DOHH2 (cell line): ENCODE results near the gene TUT4.

Experiments
- H3F3A ChIP-seq: fragments of 200-600 bp; sonication (generic), shearing (Covaris generic); 2 replicates; pipeline ENCODE4 v1.6.0; 2016; ENCODE audit warnings: antibody characterized with exemption, mild to moderate bottlenecking; ENCODE audit not compliant: control insufficient read depth, insufficient read depth
- H3K27ac ChIP-seq: fragments of 200-600 bp; sonication (generic); 2 replicates; pipeline ENCODE4 v1.5.1; 2014; ENCODE audit warnings: low read depth, mild to moderate bottlenecking, low read length, moderate library complexity
- H3K27me3 ChIP-seq: fragments of 200-600 bp; sonication (generic); 2 replicates; pipeline ENCODE4 v1.6.1; 2014; ENCODE audit warnings: mild to moderate bottlenecking, low read length, mixed read lengths; ENCODE audit not compliant: control insufficient read depth
- H3K36me3 ChIP-seq: fragments of 200-600 bp; sonication (generic); 2 replicates; pipeline ENCODE4 v1.6.1; 2014; ENCODE audit warnings: mild to moderate bottlenecking, low read length, moderate library complexity, mixed read lengths; ENCODE audit not compliant: control insufficient read depth
- H3K4me1 ChIP-seq: fragments of 200-600 bp; sonication (generic); 2 replicates; pipeline ENCODE4 v1.6.1; 2014; ENCODE audit warnings: mild to moderate bottlenecking, low read length, mixed read lengths; ENCODE audit not compliant: control insufficient read depth
- H3K4me2 ChIP-seq: fragments of 200-600 bp; sonication (generic); 2 replicates; pipeline ENCODE4 v1.6.0; 2014; ENCODE audit warnings: mild to moderate bottlenecking, low read length, moderate library complexity
- H3K4me3 ChIP-seq: fragments of 200-600 bp; sonication (generic); 2 replicates; pipeline ENCODE4 v1.5.1; 2014; ENCODE audit warnings: mild to moderate bottlenecking, low read length, mixed read lengths
- H3K79me2 ChIP-seq: fragments of 200-600 bp; sonication (generic); 2 replicates; pipeline ENCODE4 v1.6.1; 2014; ENCODE audit warnings: mild to moderate bottlenecking, low read length, mixed read lengths; ENCODE audit not compliant: control insufficient read depth
- H3K9me2 ChIP-seq: fragments of 200-600 bp; sonication (generic); replicated peaks from 2 replicates; pipeline ENCODE4 v1.6.1; 2014; ENCODE audit warnings: mild to moderate bottlenecking, low read length, mixed read lengths; ENCODE audit not compliant: control insufficient read depth
- H3K9me3 ChIP-seq: fragments of 200-600 bp; sonication (generic); 2 replicates; pipeline ENCODE4 v1.6.1; 2014; ENCODE audit warnings: antibody characterized with exemption, low read length, mixed read lengths; ENCODE audit not compliant: control insufficient read depth, insufficient read depth
- H4K20me1 ChIP-seq: fragments of 200-600 bp; sonication (generic); 2 replicates; pipeline ENCODE4 v1.6.0; 2014; ENCODE audit warnings: low read depth, mild to moderate bottlenecking, antibody characterized with exemption, low read length, moderate library complexity; ENCODE audit not compliant: control insufficient read depth, insufficient read depth
- EZH2phosphoT487 ChIP-seq: fragments of 200-600 bp; sonication (generic); IDR thresholded peaks from 2 replicates; pipeline ENCODE4 v1.6.1; 2017; ENCODE audit warnings: borderline replicate concordance, mild to moderate bottlenecking, antibody characterized with exemption, low read length, moderate library complexity, mixed read lengths
- TF ChIP-seq, protein P1 (sequence below): fragments of 200-600 bp; sonication (generic); IDR thresholded peaks from one replicate; pipeline ENCODE4 v1.5.1; 2014; ENCODE audit warnings: antibody characterized with exemption, mild to moderate bottlenecking, low read depth, low read length; ENCODE audit not compliant: poor library complexity, severe bottlenecking

Gene TUT4

GRCh38 chr1:52427152-52427551, 125.7 kb downstream of the TUT4 start:
- no peaks in the 10 kb centered on the region for H3K9me3 ChIP-seq
- TF ChIP-seq, protein P1, sequence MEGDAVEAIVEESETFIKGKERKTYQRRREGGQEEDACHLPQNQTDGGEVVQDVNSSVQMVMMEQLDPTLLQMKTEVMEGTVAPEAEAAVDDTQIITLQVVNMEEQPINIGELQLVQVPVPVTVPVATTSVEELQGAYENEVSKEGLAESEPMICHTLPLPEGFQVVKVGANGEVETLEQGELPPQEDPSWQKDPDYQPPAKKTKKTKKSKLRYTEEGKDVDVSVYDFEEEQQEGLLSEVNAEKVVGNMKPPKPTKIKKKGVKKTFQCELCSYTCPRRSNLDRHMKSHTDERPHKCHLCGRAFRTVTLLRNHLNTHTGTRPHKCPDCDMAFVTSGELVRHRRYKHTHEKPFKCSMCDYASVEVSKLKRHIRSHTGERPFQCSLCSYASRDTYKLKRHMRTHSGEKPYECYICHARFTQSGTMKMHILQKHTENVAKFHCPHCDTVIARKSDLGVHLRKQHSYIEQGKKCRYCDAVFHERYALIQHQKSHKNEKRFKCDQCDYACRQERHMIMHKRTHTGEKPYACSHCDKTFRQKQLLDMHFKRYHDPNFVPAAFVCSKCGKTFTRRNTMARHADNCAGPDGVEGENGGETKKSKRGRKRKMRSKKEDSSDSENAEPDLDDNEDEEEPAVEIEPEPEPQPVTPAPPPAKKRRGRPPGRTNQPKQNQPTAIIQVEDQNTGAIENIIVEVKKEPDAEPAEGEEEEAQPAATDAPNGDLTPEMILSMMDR, result no peak
- no peak for TF ChIP-seq EZH2phosphoT487

DNA sequence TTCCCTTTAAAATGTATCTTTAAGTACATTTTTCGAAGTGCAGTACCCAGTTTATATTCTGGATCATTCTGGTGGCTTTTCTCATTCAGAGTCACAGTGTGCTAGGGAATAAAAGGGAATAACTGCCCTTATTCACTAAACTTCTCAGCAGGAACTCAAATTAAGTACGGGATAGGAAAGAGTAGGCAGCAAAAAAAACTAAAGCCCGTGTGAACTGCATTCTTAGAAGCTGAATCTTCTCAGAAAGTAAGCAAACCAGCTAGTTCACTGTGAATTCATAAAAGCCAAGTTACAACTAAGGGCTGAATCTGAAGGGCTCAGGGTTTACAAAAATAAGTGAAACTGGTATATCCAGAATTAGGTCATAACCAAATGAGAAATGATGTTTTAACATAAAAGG, 126.5 kb downstream of the TUT4 start:
- peaks cover 27% of the 10 kb centered on the region for H3F3A ChIP-seq
- H3K4me3 ChIP-seq, result no peak overlapping the region
- H3K9me3 ChIP-seq, result no peaks in the 10 kb centered on the region
- H3K36me3 ChIP-seq, result peaks cover 53% of the 10 kb centered on the region
- H3K9me2 ChIP-seq, result no peaks in the 10 kb centered on the region
- no peaks in the 10 kb centered on the region for H3K79me2 ChIP-seq
- peaks cover 6% of the 10 kb centered on the region; the same call in 1 of the 2 replicates for H3K4me1 ChIP-seq
- TF ChIP-seq EZH2phosphoT487, result no peak
- TF ChIP-seq, protein P1, result no peak
- H3K4me2 ChIP-seq, result no peak overlapping the region
- no peaks in the 10 kb centered on the region for H4K20me1 ChIP-seq
- H3K27me3 ChIP-seq, result no peaks in the 10 kb centered on the region
- H3K27ac ChIP-seq, result no peak overlapping the region

More at GRCh38 chr1:52427152-52427551, 125.7 kb downstream of the TUT4 start:
- Histone ChIP-seq H3K9me2 (no peaks in the 10 kb centered on the region), H3K36me3 (peaks cover 52% of the 10 kb centered on the region), H3K4me3 (no peak overlapping the region), H3K4me2 (no peak overlapping the region), H3K27me3 (no peaks in the 10 kb centered on the region), H3K27ac (no peak overlapping the region), H4K20me1 (no peaks in the 10 kb centered on the region), H3F3A (peaks cover 27% of the 10 kb centered on the region), H3K4me1 (peaks cover 6% of the 10 kb centered on the region; the same call in 1 of the 2 replicates), H3K79me2 (no peaks in the 10 kb centered on the region)

- H3K79me2 ChIP-seq, result no peaks in the 10 kb centered on the region
- no peak overlapping the region for H3K27ac ChIP-seq
- no peaks in the 10 kb centered on the region for H3K9me2 ChIP-seq
- peaks cover 60% of the 10 kb centered on the region for H3K36me3 ChIP-seq
- H3K4me2 ChIP-seq, result no peak overlapping the region
- peaks cover 6% of the 10 kb centered on the region; the same call in 1 of the 2 replicates for H3K4me1 ChIP-seq
- no peaks in the 10 kb centered on the region for H3K9me3 ChIP-seq
- H4K20me1 ChIP-seq, result no peaks in the 10 kb centered on the region
- peaks cover 31% of the 10 kb centered on the region for H3F3A ChIP-seq
- H3K27me3 ChIP-seq, result no peaks in the 10 kb centered on the region
- H3K4me3 ChIP-seq, result no peak overlapping the region
- TF ChIP-seq, protein P1, result no peak
- TF ChIP-seq EZH2phosphoT487, result no peak
Observed at GRCh38 chr1:52424813-52425212, 128.1 kb downstream of the TUT4 start.

DNA sequence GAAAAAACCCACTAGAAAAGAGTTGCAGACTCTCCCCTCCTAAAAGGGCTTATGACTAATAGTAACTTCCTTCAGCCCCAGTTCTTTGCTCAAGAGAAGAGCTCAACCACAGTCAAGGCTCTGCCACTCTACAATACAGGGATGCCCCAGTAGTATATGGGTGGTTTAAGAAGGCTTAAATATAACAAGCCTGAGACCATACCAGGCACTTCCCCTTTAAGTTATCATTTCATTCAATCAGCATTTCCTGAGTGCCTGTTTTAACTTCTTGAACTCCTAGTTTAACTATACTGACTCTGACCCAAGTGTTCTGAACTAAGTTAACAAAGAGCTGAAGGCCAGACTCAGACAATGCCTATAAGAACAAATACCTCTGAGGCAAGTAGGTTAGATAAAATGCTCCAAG, 128.7 kb downstream of the TUT4 start:
- Histone ChIP-seq H3K79me2 (no peaks in the 10 kb centered on the region), H3K4me1 (peaks cover 6% of the 10 kb centered on the region; the same call in 1 of the 2 replicates), H3K4me3 (no peak overlapping the region), H3K27ac (no peak overlapping the region), H3K27me3 (no peaks in the 10 kb centered on the region), H3F3A (peaks cover 31% of the 10 kb centered on the region), H3K4me2 (no peak overlapping the region), H3K36me3 (peaks cover 63% of the 10 kb centered on the region), H3K9me2 (no peaks in the 10 kb centered on the region), H3K9me3 (no peaks in the 10 kb centered on the region), H4K20me1 (no peaks in the 10 kb centered on the region)
- TF ChIP-seq, protein P1, result no peak
- TF ChIP-seq EZH2phosphoT487, result no peak
